Fibroblast of the conjunctiva (primary cell): Measurements from ENCODE around the gene CEMIP2.
"Not testable (repeated sequence)": the region's sequence is repeated elsewhere in the genome, so short reads cannot be mapped to it uniquely, and the experiment has no call there.

Source experiments
- DNase-seq: peaks from one replicate; pipeline ENCODE4 v3.0.0-alpha.2; 2010; ENCODE audit warnings: low read depth

CEMIP2 gene

GRCh38 chr9:71706176-71706575 lies 62.1 kb downstream of the CEMIP2 start:
- no peak for DNase-seq

- DNase-seq, result no peak
Measured at GRCh38 chr9:71704796-71705195, 63.5 kb downstream of the CEMIP2 start.

- DNase-seq, result no peak
Measured at GRCh38 chr9:71703172-71703872, 65.0 kb downstream of the CEMIP2 start.

GRCh38 chr9:71697882-71698281 lies 70.4 kb downstream of the CEMIP2 start:
- DNase-seq, result no peak

- no peak for DNase-seq
Measured at GRCh38 chr9:71694332-71694731, 74.0 kb downstream of the CEMIP2 start.

GRCh38 chr9:71693607-71694006 lies 74.7 kb downstream of the CEMIP2 start:
- DNase-seq, result no peak

- no peak for DNase-seq
Measured at GRCh38 chr9:71692337-71692736, 76.0 kb downstream of the CEMIP2 start.

GRCh38 chr9:71691576-71691975 lies 76.7 kb downstream of the CEMIP2 start:
- DNase-seq, result not testable (repeated sequence)

GRCh38 chr9:71690689-71691435 lies 77.5 kb downstream of the CEMIP2 start:
- no peak for DNase-seq

- no peak for DNase-seq
Measured at GRCh38 chr9:71690063-71690688, 78.1 kb downstream of the CEMIP2 start.

GRCh38 chr9:71687676-71688075 lies 80.6 kb downstream of the CEMIP2 start:
- no peak for DNase-seq

GRCh38 chr9:71685988-71686387 lies 82.3 kb downstream of the CEMIP2 start:
- DNase-seq, result no peak

GRCh38 chr9:71685394-71685793 lies 82.9 kb downstream of the CEMIP2 start:
- no peak for DNase-seq

GRCh38 chr9:71684566-71684965 lies 83.7 kb downstream of the CEMIP2 start:
- no peak for DNase-seq

- DNase-seq, result no peak
Measured at GRCh38 chr9:71683598-71684235, 84.6 kb downstream of the CEMIP2 start.

GRCh38 chr9:71681708-71682272 lies 86.5 kb downstream of the CEMIP2 start:
- DNase-seq, result no peak

- no peak for DNase-seq
Measured at GRCh38 chr9:71681104-71681707, 87.1 kb downstream of the CEMIP2 start.

- no peak for DNase-seq
Measured at GRCh38 chr9:71680189-71680980, 87.9 kb downstream of the CEMIP2 start.

GRCh38 chr9:71678999-71679398 lies 89.3 kb downstream of the CEMIP2 start:
- DNase-seq, result no peak

- no peak for DNase-seq
Measured at GRCh38 chr9:71677209-71677608, 91.1 kb downstream of the CEMIP2 start.

GRCh38 chr9:71676460-71676859 lies 91.9 kb downstream of the CEMIP2 start:
- no peak for DNase-seq
